GM21381 (cell line): ENCODE data around the gene GPSM3.
A peak's percentile ranks its signal among the peaks of the same experiment; 100 is the strongest.
"Not testable (repeated sequence)": the region's sequence is repeated elsewhere in the genome, so short reads cannot be mapped to it uniquely, and the experiment has no call there.

Experiments
- ATAC-seq: cut with Tn5 transposase; IDR thresholded peaks from one replicate; pipeline ENCODE4 v1.9.1; 2021; ENCODE audit warnings: mild to moderate bottlenecking, moderate library complexity; ENCODE audit not compliant: unreplicated experiment

Gene GPSM3

DNA sequence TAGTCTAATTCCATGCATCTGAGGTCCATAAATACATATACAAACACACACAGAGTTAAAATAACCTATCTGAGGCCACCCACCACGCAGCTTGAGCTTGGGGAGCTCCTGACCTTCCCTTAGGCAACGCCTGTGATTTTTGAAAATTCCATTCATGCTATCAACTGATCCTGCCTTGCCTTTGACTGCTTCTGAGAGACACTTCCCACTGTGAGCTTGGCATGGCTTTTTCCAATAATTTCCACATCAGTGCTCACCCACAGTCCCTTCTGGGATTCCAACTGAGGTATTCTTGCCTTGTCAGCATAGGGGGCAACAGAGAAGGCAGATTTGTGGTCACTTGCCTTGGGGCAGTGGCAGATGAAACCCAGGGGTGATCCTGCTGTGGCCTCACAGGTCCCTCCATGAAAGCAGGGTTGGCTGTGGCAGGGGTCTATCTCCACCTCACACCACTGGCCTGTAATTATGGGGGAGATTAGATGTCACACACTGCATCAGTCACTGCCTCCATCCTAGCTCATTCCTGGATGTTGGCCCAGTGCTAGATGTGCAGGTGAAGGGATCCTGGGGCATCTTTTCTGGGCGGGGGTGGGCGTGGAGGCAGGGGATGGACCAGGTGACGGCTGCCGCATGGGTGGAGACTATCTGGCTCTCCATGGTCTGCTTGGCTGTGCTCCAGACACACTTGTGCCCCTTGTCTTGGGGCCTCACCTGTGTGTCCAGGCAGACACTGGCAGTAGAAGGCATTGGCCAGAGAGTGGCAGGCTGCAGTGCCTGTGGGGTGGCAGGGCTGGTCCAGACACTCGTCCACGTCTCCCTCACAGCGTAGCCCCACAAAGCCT, 11.2 kb upstream of the GPSM3 start:
- ATAC-seq, result no peak

DNA sequence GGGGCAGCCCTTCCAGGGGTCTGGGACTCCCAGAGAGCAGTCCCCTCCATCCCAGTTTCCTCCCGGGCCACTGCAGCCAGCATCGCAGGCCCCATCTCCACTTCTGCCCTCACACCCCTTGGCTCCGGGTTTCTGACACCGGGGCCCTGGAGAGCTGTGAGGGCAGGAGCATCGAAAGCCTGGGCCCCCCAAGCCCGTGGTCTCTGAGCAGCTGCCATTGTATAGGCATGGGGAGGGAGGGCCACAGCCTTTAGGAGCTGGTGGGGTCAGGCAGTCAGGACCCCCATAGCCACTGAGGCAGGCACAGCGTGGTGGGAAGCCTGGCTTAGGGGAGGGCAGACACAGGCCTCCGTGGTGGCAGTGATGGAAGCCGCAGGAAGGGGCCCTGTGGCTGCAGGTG, 9.7 kb upstream of the GPSM3 start:
- ATAC-seq, result no peak

- no peak for ATAC-seq
Measured at GRCh38 chr6:32200711-32201475, 8.4 kb upstream of the GPSM3 start.

GRCh38 chr6:32198866-32199265, 6.4 kb upstream of the GPSM3 start:
- no peak for ATAC-seq

DNA sequence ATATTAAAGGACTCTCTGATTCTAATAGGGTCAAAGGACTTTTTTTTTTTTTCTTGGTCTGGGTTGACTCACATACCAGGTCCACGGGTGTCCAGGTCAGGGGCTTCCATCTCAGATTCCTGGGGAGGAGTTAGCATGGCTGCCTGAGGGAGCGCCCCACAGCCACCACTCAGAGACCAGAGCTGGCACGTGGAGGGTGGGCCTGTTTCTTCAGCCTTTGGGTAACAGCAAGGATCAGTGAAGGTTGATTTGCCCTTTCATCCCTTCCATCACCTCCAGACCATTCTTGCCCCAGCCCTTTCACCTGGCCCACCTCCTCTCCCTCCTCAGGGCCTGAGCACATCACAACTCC, 5.9 kb upstream of the GPSM3 start:
- ATAC-seq, result no peak

GRCh38 chr6:32196682-32197616, 4.5 kb upstream of the GPSM3 start:
- no peak for ATAC-seq

- peak; percentile 80 for ATAC-seq
Measured at GRCh38 chr6:32195902-32196681, 3.6 kb upstream of the GPSM3 start.

- peak; percentile 69 for ATAC-seq
Measured at GRCh38 chr6:32195652-32195901, 3.1 kb upstream of the GPSM3 start.

GRCh38 chr6:32194825-32195651, 2.6 kb upstream of the GPSM3 start:
- ATAC-seq, result no peak

DNA sequence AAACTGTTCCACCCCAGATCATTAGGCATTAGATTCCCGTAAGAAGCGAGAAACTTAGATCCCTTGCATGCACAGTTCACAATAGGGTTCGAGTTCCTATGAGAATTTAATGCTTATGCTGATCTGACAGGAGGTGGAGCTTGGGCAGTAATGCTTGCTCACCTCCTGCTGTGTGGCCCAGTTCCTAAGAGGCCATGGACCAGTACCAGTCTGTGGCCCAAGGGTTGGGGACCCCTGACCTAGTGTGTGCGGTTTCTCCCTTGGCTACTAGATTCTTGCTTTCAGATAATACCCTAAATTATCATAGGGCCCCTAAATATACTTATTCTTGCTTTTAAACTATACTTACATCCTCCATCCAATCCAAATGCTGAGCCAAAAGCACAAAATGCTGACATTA, 1.9 kb upstream of the GPSM3 start:
- no peak for ATAC-seq

GRCh38 chr6:32193096-32193495, 653 bp upstream of the GPSM3 start:
- not testable (repeated sequence) for ATAC-seq

DNA sequence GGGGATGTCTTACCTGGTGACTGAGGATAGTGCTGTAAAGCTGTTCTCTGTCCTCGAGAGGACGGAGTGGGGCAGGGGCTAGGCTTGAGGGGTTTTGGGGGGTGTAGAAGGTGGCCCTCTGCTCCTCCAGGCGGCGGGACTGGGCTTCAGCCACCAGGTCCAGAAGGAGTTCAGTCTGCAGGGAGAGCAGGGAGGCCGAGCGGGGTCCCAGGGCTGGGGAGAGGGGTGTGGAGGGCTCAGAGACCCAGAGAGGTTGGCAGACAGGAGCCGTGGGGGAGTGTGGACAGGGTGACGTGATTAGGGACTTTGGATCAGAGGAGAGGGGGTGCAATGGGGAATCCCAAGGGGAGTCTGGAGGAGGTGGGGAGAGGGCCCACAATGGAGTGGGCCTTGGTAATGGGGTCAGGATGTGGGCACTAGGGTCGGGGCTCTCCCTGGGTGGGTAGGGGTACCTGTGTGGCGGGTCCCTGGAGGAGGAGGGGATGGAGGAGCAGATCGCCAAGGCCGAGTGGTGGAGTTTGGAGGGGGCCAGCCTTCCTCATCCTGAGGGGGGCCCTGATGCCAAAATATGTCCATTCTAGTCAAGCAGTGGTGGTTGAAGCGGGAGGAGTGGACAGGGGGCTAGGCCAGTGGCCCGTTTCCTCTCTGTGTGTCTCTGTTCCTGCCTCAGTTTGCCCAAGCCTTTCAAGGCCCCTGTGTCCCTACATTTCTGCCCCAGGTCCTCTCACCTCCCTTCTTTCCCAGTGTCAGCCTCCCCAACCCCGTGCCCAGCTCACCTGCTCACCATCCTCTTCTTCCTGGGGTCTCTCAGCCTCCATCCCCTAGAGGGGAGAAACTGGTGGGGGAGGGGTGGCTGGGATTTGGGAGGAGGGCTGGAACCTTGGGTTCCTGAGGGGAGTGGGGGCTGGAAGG, 491 bp downstream of the GPSM3 start:
- no peak for ATAC-seq

DNA sequence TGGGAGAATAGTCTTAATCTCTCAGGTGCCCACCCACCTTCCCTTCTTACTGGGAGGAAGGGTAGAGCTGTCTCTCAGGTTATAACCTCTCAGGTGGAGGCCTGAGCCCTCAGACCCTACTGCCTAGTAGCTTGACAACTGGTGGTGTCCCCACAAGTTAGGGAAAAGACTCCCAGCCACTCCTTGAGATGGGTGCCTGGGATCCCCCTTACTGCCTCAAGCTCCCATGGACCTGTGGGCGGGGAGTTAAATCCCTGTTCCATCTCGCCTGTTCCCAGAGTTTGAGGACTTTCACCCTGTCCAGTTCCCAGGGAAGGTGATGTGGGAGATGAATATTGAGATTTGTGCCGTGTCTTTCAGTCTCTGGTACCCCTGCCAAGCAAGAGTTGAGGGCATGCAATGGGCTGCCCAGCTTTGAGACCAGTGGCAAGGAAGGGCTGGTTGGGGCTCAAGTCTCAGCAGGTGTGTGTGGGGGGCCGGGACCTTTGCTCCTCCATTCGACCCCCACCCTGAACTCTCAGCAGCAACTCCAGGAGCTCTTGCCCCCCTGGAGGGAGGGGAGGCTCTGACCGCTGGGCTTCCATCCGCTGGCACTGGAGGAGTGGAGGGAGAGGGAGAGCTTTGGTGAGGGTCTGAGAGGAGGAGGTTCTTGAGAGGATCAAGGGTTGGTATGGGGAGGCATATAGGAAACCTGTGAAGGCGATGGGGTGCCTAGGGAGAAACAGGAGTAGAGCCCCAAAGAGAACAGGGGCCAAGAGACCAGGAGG, 1.3 kb downstream of the GPSM3 start:
- no peak for ATAC-seq

DNA sequence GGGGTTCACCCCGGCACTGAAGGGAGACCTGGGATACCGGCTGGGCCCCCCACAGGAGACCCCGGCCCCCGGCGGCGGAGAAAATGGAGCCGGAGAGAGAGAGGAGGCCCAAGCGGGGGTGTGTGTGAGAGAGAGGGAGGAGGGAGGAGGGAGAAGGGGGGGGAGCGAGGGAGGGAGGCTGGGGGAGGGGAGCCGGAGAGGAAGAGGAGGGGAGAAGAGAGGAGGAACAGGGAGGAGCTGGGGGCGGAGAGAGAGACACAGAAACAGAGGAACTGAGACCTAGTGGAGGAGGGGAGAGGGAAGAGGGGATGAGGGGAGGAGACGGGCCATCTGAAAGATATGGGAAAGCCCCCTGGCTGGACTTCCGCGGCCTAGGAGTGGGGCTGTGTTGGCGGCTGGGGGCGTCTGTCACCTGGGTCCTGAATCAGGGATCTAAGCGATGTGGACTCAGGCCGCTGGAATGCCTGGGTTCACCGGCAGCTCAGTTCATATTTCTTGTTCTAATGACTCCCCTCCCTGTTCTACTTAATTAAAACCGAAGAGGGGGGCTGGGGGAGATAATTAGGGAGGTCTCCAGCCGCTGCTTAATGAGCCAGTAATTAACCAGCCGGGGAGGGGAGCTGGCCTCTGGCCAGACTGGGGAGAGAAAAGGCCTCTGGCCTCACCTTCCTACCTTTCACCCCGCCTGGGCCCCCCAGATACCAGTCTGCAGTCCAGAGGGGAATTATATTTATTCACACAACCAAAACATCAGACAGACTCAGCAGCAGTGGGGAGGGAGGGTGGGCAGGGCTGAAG, 2.2 kb downstream of the GPSM3 start, which contains the start of gene PBX2:
Gene PBX2, minus strand, starts transcription at position 149 of the 798 bp plus-strand sequence. CDS start 287 bp downstream, outside the sequence.
- ATAC-seq, result peak; percentile 51

DNA sequence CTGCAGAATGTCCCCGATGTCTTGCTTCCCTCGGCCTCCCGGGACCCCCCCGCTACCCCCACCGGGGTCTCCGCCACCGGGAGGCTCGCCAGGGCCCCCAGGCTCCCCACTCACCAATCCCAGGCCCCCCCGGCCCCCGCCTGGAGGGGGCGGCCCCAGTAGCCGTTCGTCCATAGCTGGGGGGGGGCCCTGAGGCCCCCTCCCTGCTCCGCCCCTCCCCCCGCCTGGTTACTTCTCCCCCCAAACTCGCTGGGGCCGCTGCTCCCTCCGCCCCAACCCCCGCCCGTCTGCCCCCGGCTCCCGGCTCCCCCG, 2.7 kb downstream of the GPSM3 start:
- ATAC-seq, result no peak

DNA sequence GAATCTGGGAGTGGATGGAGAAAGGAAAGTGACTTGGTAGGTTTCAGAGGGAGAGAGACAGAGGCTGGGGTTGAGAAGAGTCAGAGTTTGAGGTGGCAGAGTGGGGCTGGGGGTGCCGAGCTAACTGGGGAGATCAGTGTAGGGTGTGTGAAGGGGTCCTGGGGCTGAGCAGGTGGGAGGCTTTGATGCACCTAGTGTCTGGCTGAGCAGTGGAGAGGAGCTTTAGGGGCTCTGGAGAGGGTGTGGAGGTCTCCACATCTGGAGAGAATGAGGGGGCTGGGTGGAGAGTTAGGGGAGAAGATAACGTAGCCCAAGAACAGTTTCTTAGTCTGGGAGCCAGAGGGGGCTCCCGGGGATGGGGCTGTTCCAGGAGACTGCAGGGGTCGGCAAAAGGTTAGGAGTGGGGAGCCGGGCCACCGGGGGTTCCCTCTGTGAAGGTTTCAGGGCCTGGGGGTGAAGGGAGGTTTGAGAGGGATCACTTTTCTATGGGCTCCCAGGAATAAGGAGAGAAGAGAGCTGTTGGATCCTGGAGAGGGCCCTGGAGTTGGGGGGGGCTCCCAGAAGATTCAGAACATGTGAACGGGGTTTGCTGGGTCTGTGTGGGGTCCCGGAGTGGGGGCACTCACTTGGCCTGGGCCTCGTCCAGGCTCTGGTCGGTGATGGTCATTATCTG, 3.2 kb downstream of the GPSM3 start:
- ATAC-seq, result no peak
